CD4-positive, alpha-beta T cell treated with Interleukin-4 for 1 hour (primary cell): ENCODE data around the gene SLC66A1.

Source experiments
- DNase-seq, 2 donors: peaks; one replicate each; pipeline ENCODE4 v3.0.0-alpha.2; 2020 to 2022

The SLC66A1 gene

DNA sequence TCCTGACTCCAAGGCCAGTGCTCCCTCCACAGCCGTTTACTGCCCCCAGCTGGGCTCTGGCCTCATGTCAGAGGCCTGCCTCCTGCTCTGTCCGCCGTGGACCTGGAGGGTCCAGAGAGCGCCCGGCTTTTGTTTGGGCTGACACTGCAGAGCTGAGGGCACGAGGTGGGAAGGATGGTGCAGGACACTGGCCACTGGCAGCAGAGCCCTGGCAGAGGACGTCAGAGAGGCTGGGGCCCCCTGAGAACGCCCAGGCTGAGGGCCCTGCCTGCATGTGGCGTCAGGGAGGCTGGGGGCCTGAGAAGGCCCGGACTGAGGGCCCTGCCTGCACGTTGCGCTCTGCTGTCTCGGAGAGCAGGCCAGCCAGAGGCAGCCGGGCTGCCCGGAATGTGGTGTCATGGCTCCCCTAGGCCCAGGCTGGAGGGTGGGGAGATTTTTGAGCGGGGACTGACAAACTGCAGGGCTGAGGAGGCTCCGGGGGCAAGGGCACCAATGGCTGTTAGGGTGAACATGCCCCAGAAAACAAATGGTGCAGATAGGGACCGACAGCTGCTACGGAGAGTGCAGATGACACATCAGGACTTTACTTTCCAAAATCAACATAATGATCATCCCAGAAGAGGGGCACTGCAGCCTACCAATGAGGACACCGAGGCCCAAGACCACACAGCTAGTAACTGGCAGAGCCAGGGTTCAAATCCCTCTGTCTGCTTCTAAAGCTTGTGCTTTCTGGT, 31.7 kb downstream of the SLC66A1 start:
- DNase-seq: no peak

GRCh38 chr1:19344372-19344810, 32.3 kb downstream of the SLC66A1 start:
- peak; percentile 22 to 42 for DNase-seq

DNA sequence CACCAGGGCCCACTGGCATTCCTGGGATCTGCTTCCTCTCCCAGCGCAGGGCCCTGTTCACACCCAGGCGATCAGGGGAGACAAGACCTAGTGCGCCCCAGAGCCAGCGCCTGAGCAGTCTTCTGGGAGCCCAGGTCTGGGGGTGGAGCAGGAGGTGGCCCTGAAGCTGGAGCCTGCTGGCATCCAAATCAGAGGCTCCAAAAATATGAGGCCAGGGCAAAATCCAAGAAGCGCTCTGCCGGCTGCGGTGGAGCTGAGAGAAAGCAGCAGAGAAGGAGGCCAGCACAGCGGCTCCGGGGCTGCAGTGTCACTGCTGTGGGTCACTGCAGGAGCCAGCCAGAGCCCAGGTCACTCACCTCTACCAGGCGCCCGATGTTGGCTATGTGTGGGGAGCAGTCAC, 32.7 kb downstream of the SLC66A1 start:
- DNase-seq: no peak

DNA sequence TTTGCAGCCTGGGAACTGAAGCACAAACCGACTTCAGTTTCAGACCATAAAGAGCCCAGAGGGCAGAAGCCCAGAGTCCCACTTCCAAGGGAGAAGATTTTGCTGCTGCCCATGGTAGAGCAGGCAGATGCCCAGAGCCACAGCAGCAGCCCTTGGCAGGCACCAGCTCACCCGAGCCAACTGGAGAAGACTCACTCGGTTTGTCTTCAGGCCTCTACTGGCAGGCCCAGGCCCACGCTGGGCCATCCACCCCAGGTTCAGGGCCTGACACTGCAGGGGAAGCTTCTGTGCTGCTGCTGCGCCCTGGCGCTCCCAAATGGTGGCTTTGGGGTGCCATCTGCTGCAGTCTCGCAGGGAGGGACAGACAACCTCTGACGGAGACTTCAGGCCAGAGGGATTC, 33.3 kb downstream of the SLC66A1 start:
- no peak for DNase-seq

DNA sequence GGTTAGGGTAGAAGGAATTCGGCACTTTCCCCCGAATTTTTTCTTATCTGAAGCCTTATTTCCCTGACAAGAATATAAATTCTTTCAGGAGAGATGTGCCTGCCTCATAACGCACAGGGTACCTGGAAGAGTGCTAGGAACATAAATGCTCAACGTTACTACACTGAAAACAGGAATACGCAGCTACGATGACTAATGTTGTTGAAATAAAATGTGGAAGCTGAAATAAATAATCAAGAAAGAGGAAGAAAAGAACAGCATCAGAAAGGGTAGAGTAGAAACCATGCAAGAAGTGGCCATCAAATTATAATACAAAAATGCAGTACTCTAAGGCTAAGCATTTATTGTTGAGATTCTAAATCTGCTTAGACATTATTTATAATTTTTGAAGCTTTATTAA, 33.9 kb downstream of the SLC66A1 start:
- DNase-seq: no peak

- no peak for DNase-seq
Observed at GRCh38 chr1:19347533-19348172, 35.5 kb downstream of the SLC66A1 start.

- no peak for DNase-seq
Observed at GRCh38 chr1:19348441-19349198, 36.5 kb downstream of the SLC66A1 start.

- DNase-seq: no peak
Observed at GRCh38 chr1:19349999-19350398, 37.9 kb downstream of the SLC66A1 start.

DNA sequence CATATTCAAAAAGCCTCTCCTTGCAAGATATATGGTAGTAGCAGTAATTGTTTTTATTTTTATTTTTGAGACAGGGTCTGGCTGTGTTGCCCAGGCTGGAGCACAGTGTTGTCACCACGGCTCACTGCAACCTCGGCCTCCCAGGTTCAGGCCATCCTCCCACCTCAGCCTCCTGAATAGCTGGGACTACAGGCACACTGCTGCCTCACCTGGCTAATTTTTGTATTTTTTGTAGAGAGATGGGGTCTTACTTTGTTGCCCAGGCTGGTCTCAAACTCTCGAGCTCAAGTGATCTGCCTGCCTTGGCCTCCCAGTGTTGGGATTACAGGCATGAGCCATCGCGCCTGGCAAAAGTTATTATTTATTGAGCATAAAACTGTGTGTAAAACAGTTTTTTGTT, 38.4 kb downstream of the SLC66A1 start:
- DNase-seq: no peak

- DNase-seq: no peak
Observed at GRCh38 chr1:19351873-19352272, 39.7 kb downstream of the SLC66A1 start.

GRCh38 chr1:19352839-19353238, 40.7 kb downstream of the SLC66A1 start:
- no peak for DNase-seq

- no peak for DNase-seq
Observed at GRCh38 chr1:19353596-19353995, 41.5 kb downstream of the SLC66A1 start.

GRCh38 chr1:19354531-19354981, 42.4 kb downstream of the SLC66A1 start:
- no peak for DNase-seq

DNA sequence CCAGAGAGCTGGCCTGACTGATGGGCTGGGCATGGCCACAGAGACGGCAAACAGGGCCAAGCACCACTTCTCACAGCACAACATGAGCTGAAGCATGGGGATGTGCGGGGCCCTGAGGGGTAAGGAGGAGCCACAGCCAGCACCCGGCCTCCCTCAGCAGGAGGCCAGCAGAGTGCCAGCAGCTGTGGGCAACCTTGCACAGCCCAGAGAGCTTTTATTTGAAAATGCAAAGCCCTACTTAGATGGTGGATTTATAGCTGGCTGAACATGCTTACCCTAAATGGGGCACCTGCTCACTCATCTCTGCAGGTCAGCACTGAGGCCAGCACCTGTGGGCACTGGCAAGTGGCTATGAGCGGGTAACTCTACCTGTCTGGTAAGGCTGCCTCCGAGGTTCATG, 44.1 kb downstream of the SLC66A1 start:
- DNase-seq: no peak

GRCh38 chr1:19357299-19357986, 45.3 kb downstream of the SLC66A1 start:
- no peak for DNase-seq

GRCh38 chr1:19358710-19359109, 46.6 kb downstream of the SLC66A1 start:
- no peak for DNase-seq

DNA sequence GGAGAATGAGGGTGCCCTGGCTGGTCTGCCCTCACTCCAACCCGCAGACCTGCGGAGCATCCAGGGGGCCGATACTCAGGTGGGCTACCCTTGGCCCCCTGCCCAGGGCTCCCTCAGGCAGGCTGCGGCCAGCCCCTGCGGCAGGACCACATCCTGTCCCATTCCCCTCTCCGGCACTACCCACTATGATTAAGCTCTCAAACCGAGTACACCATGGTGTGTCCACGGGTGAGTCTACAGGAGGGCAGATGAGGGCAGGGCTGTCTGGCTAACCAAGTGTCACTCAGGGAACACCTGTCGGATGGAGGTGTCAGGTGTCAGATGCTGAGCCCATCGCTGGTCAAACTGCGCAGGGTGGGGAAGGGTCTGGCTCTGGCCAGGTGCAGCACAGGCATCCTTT, 47.2 kb downstream of the SLC66A1 start:
- no peak for DNase-seq

GRCh38 chr1:19360016-19360415, 47.9 kb downstream of the SLC66A1 start:
- no peak for DNase-seq

- DNase-seq: no peak
Observed at GRCh38 chr1:19360432-19360831, 48.3 kb downstream of the SLC66A1 start.

DNA sequence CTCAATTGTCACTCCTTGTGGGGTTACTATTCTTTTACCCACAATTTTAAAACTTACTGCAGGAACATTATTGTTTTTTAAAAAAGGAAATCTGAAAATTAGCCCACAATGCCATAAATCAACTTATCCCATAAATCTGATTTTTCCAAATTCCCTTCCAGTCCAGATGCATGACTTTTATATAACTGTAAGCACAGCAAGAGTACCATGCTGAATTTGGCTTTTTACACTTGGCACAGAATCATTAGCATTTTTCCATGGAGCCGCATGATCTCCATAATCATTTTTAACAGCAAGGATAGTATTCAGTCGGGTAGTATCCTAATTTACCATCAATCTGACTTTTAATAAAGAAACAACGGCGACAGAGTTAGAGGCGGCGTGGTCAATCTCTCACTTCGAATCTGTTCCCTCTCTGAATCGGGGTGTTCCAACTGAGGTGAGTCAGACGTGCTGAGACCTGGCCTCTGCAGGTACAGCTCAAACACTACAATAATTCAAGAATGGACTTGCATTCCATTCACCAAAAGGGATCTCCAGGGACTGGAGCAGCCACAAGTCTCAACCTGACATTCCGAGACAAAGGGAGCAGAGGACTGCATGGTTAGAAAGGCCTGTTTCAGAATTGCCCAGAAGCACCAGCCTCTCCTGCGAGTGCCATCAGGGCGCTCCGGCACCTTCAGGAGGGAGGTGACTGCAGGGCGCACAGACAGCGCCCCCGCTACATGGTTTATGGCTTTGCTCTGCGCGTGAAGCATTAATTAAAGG, 48.9 kb downstream of the SLC66A1 start:
- no peak for DNase-seq

DNA sequence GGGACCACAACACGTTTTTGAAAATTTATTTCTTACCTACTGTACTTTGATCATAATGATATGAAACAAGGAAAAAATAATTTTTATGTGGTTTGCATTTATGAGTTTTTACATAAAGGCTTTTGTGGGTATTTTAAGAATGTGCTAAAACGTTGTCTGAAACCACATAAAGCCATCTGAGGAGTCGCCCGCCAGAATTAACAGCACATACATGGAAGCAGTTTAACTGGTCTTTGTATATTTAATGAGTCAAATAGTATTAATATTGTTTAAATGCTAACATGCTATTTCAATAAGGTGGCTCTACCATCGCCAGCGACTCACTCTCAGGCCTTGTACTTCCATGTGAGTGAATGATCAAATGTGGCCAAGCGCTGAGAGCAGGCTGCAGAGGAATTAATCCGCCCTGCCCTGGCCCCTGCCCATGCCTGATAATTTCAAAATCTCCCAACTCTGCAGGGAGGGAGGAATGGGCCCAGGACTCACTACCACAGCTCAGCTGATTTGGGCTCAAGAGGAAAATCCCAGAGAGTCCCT, 49.6 kb downstream of the SLC66A1 start:
- DNase-seq: no peak

- no peak for DNase-seq
Observed at GRCh38 chr1:19363536-19364152, 51.5 kb downstream of the SLC66A1 start.
